ENCODE results near the gene IL1F10.

The IL1F10 gene

GRCh38 chr2:113067681-113068080, at the start of gene IL1F10:
Gene IL1F10, plus strand, starts transcription at chr2:113067970. Its CDS starts 4,769 bp downstream, at chr2:113072739.
- no peak for DNase-seq (ENCODE audit: low read depth)
- TF ChIP-seq CTCF (IDR thresholded peaks at IDR 0.05; ENCODE audit: control insufficient read depth, extremely low read depth, insufficient read depth): no peak
- no peak within 1 kb of the TSS for H3K4me3 ChIP-seq (ENCODE audit: low read depth, low read length)

- no peak for TF ChIP-seq CTCF (IDR thresholded peaks at IDR 0.05; ENCODE audit: control insufficient read depth, extremely low read depth, insufficient read depth)
- no peak overlapping the region for H3K4me3 ChIP-seq (ENCODE audit: low read depth, low read length)
- no peak for DNase-seq (ENCODE audit: low read depth)
Measured at GRCh38 chr2:113018509-113018908, 49.3 kb upstream of the IL1F10 start.

GRCh38 chr2:113021312-113021711, 46.5 kb upstream of the IL1F10 start:
- TF ChIP-seq CTCF (IDR thresholded peaks at IDR 0.05; ENCODE audit: control insufficient read depth, extremely low read depth, insufficient read depth): no peak
- DNase-seq (ENCODE audit: low read depth): no peak
- no peak overlapping the region for H3K4me3 ChIP-seq (ENCODE audit: low read depth, low read length)

- DNase-seq (ENCODE audit: low read depth): no peak
- no peak for TF ChIP-seq CTCF (IDR thresholded peaks at IDR 0.05; ENCODE audit: control insufficient read depth, extremely low read depth, insufficient read depth)
- no peak overlapping the region for H3K4me3 ChIP-seq (ENCODE audit: low read depth, low read length)
Measured at GRCh38 chr2:113024764-113025163, 43.0 kb upstream of the IL1F10 start.

- no peak for TF ChIP-seq CTCF (IDR thresholded peaks at IDR 0.05; ENCODE audit: control insufficient read depth, extremely low read depth, insufficient read depth)
- H3K4me3 ChIP-seq (ENCODE audit: low read depth, low read length): no peak overlapping the region
- no peak for DNase-seq (ENCODE audit: low read depth)
Measured at GRCh38 chr2:113025737-113026136, 42.0 kb upstream of the IL1F10 start.

- no peak for TF ChIP-seq CTCF (IDR thresholded peaks at IDR 0.05; ENCODE audit: control insufficient read depth, extremely low read depth, insufficient read depth)
Measured at GRCh38 chr2:113027691-113028090, 40.1 kb upstream of the IL1F10 start.

GRCh38 chr2:113028112-113028511, 39.7 kb upstream of the IL1F10 start:
- no peak for DNase-seq (ENCODE audit: low read depth)
- no peak for TF ChIP-seq CTCF (IDR thresholded peaks at IDR 0.05; ENCODE audit: control insufficient read depth, extremely low read depth, insufficient read depth)
- H3K4me3 ChIP-seq (ENCODE audit: low read depth, low read length): no peak overlapping the region

More at GRCh38 chr2:113027691-113028090, 40.1 kb upstream of the IL1F10 start:
- no peak overlapping the region for H3K4me3 ChIP-seq (ENCODE audit: low read depth, low read length)
- no peak for DNase-seq (ENCODE audit: low read depth)
